ENCODE measurements around the gene ZNF79. TPM values are rescaled to one million over a fixed set of nuclear protein-coding genes. Genes with fewer than 3 reads are reported as not detected.

Gene ZNF79
- total and polyA plus RNA-seq, 2 experiments from 2014 or later = 4.6 to 8.2 TPM

DNA sequence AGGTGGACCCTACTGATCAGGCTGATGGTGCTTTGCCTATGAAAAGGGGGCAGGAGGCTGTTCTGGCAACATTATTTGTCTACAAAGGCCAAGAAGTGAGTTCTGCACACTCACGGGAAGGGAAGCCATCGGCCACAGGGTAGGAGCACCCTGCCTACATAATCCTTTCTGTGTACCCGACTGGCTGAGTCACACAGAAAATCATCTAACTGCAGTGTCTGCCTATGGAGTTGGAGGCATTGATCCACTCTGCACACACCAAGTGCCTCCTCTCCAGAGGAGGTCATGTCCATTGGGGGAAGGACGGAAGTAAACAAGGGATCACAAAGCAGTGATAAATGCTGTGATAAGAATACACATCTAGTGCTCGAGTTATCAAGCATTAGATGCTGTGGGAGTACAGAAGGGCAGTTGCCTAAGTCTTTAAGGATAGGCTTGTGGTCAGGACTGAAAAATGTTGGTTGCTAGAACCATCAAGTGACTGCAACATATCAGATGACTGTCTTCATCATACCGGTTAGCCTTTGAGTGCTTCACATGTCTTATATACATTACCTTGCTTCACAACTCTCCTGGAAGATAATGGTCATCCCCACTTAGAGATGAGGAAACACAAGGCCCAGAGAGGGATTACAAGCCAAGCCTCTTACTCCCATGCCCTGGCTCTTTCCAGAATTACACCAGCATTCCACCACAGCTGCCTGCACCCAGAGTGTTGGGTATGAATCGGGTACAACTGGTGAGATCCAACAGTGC, 28.5 kb upstream of the ZNF79 start:
- Histone ChIP-seq H3K36me3 (no peaks in the 10 kb centered on the region), H3K4me3 (peak overlapping the region; percentile 37), H3K9me3 (ENCODE audit: low read depth) (no peaks in the 10 kb centered on the region), H3K27me3 (no peaks in the 10 kb centered on the region), H3K27ac (no peak overlapping the region), H3K4me1 (ENCODE audit: low read depth) (no peaks in the 10 kb centered on the region)
- TF ChIP-seq, protein P1, sequence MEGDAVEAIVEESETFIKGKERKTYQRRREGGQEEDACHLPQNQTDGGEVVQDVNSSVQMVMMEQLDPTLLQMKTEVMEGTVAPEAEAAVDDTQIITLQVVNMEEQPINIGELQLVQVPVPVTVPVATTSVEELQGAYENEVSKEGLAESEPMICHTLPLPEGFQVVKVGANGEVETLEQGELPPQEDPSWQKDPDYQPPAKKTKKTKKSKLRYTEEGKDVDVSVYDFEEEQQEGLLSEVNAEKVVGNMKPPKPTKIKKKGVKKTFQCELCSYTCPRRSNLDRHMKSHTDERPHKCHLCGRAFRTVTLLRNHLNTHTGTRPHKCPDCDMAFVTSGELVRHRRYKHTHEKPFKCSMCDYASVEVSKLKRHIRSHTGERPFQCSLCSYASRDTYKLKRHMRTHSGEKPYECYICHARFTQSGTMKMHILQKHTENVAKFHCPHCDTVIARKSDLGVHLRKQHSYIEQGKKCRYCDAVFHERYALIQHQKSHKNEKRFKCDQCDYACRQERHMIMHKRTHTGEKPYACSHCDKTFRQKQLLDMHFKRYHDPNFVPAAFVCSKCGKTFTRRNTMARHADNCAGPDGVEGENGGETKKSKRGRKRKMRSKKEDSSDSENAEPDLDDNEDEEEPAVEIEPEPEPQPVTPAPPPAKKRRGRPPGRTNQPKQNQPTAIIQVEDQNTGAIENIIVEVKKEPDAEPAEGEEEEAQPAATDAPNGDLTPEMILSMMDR (IDR thresholded peaks at IDR 0.05; ENCODE audit: low read depth, low read length) = no peak
- no peak for DNase-seq (ENCODE audit: low read depth in 1 of 2, low spot score in 1 of 2)

DNA sequence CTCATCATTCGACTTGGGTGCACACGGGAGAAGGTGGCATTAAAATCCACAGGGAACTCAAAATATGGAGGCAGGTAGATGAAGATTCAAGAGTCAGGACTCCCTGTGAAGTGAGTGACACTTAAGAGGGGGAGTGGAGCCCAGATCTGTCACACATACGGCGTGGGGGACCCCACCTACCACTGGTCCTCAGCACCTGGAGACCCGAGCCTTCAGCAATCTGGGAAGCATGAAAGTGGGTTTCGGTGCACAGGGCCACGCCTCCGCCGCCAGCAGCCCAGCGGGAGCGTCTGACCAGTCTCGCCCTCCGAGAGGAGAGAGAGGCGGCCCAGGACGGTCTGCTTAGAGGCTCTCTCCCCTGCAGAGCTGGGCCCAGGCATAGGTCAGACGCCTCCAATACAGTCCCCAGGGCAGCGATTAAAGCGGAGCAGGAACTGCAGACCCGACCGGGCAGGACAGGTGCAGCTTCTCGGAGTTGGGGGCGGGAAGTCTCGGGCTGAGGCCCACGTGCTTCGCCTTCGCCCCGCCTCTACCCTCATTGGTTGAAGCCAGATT, 27.9 kb upstream of the ZNF79 start:
- Histone ChIP-seq H3K27me3 (no peaks in the 10 kb centered on the region), H3K9me3 (ENCODE audit: low read depth) (no peaks in the 10 kb centered on the region), H3K4me1 (ENCODE audit: low read depth) (no peaks in the 10 kb centered on the region), H3K27ac (no peak overlapping the region), H3K4me3 (peak overlapping the region; percentile 37), H3K36me3 (no peaks in the 10 kb centered on the region)
- TF ChIP-seq, protein P1 (IDR thresholded peaks at IDR 0.05; ENCODE audit: low read depth, low read length) = no peak
- no peak for DNase-seq (ENCODE audit: low read depth in 1 of 2, low spot score in 1 of 2)

DNA sequence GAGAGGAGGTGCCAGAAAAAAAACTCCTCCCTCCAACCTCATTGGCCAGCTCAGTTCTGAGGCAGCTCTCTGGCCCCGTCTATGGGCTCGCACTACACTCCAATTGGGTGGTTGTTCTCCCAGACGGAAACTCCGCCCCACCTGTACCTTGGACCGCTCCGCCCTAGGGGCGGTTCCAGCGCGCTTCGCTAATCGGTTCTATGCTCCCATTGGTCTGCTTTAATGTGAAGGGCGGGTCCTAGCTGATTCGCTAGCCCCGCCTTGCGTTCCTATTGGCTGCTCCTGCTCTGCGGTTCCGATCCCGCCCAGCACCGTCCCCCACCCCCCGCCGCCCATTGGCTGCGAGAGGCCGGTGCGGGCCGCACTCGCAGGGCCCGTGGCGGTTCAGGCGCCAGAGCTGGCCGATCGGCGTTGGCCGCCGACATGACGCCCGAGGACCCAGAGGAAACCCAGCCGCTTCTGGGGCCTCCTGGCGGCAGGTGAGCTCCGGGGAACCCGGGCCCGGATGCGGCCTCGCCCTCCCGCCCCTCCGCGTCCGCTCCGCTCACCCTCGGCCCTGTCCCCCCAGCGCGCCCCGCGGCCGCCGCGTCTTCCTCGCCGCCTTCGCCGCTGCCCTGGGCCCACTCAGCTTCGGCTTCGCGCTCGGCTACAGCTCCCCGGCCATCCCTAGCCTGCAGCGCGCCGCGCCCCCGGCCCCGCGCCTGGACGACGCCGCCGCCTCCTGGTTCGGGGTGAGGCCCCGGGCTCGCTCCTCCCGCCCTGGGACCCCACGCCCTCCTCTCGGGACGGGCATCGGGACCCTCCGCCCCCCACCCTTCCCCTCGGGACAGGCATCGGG, 27.2 kb upstream of the ZNF79 start, which contains the start of gene SLC2A8:
Gene SLC2A8 (plus strand): TSS at position 362 of the 838 bp plus-strand sequence. CDS start 62 bp downstream, at position 424.
- Histone ChIP-seq H3K36me3 (no peaks in the 10 kb centered on the region), H3K27me3 (no peaks in the 10 kb centered on the region), H3K4me3 (peak within 1 kb of the TSS; percentile 71), H3K4me1 (ENCODE audit: low read depth) (no peaks in the 10 kb centered on the region), H3K9me3 (ENCODE audit: low read depth) (no peaks in the 10 kb centered on the region), H3K27ac (peak within 1 kb of the TSS; percentile 84)
- peak; percentile 99 to 100 for DNase-seq (ENCODE audit: low read depth in 1 of 2, low spot score in 1 of 2)
- TF ChIP-seq, protein P1 (IDR thresholded peaks at IDR 0.05; ENCODE audit: low read depth, low read length) = no peak

DNA sequence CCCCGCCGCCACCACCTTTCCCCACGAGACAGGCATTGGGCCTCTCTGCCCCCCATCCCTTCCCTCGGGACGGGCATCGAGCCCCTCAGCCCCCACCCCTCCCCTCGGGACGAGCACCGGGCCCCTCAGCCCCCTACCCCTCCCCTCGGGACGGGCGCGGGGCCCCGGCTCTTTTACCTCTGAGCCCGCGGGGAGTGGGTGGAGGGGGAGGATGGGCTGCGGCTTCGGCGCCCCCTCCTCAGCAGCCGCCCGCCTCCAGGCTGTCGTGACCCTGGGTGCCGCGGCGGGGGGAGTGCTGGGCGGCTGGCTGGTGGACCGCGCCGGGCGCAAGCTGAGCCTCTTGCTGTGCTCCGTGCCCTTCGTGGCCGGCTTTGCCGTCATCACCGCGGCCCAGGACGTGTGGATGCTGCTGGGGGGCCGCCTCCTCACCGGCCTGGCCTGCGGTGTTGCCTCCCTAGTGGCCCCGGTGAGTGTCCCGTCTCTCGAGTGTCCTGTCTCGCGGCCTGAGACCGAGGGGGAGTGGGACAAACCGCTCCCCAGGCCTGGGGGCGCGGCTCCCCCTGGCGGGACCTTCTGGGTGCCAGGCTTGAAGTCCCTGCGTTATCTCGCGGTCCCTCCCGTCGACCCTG, 26.4 kb upstream of the ZNF79 start:
- DNase-seq (ENCODE audit: low read depth in 1 of 2, low spot score in 1 of 2) = peak; percentile 19 to 57
- no peaks in the 10 kb centered on the region for H3K27me3 ChIP-seq
- H3K9me3 ChIP-seq (ENCODE audit: low read depth) = no peaks in the 10 kb centered on the region
- H3K27ac ChIP-seq = peak overlapping the region; percentile 84
- TF ChIP-seq, protein P1 (IDR thresholded peaks at IDR 0.05; ENCODE audit: low read depth, low read length) = peak; percentile 45
- no peaks in the 10 kb centered on the region for H3K4me1 ChIP-seq (ENCODE audit: low read depth)
- no peaks in the 10 kb centered on the region for H3K36me3 ChIP-seq
- peak overlapping the region; percentile 71 for H3K4me3 ChIP-seq

DNA sequence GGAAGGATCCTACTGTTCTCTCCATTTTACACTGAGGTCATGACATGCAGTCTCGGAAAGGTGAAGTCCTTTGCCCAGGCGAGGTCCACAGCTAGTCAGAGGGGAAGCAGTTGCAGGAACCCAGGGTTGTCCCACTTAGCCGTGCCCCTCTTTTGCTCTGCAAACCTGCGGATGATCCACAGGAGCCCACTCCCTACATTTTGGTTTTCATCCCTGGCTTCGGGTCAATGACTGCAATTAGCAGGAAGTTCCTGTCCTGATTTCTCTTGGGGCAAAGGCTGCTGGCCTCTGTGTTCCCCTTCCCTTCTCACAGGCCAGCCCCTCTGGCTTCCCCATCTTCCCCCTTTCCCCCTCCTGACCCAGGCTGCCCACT, 25.9 kb upstream of the ZNF79 start:
- H3K9me3 ChIP-seq (ENCODE audit: low read depth) = no peaks in the 10 kb centered on the region
- H3K27me3 ChIP-seq = no peaks in the 10 kb centered on the region
- no peaks in the 10 kb centered on the region for H3K4me1 ChIP-seq (ENCODE audit: low read depth)
- H3K27ac ChIP-seq = no peak overlapping the region
- TF ChIP-seq, protein P1 (IDR thresholded peaks at IDR 0.05; ENCODE audit: low read depth, low read length) = no peak
- no peaks in the 10 kb centered on the region for H3K36me3 ChIP-seq
- no peak for DNase-seq (ENCODE audit: low read depth in 1 of 2, low spot score in 1 of 2)
- H3K4me3 ChIP-seq = peak overlapping the region; percentile 71
